ENCODE results near the gene LMX1B.

DNA sequence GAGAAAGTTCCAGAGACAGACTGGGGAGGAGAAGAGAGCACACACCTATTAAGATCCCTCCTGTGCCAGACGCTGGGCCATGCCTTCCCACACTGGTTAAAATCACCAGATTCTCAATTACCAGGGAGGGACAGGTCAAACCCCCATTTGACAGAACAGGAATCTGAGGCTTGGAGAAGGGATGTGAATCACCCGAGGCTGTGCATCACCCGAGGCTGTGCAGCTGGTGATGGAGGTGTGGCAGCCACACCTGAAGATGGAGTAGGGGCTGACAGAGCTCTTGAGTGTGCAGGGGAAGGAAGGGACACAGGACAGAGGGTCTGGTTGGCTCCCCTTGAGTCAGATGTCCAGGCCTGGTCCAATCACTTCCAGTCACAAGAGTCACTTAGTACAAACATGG lies 70.6 kb downstream of the LMX1B start:
- TF ChIP-seq POLR2A (IDR thresholded peaks at IDR 0.05) (no peak), POLR2AphosphoS5 (IDR thresholded peaks at IDR 0.05) (no peak)
- TF ChIP-seq, protein P1, sequence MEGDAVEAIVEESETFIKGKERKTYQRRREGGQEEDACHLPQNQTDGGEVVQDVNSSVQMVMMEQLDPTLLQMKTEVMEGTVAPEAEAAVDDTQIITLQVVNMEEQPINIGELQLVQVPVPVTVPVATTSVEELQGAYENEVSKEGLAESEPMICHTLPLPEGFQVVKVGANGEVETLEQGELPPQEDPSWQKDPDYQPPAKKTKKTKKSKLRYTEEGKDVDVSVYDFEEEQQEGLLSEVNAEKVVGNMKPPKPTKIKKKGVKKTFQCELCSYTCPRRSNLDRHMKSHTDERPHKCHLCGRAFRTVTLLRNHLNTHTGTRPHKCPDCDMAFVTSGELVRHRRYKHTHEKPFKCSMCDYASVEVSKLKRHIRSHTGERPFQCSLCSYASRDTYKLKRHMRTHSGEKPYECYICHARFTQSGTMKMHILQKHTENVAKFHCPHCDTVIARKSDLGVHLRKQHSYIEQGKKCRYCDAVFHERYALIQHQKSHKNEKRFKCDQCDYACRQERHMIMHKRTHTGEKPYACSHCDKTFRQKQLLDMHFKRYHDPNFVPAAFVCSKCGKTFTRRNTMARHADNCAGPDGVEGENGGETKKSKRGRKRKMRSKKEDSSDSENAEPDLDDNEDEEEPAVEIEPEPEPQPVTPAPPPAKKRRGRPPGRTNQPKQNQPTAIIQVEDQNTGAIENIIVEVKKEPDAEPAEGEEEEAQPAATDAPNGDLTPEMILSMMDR (IDR thresholded peaks at IDR 0.05): no peak

All from sigmoid colon (tissue), 4 donors.